HUES64 (cell line): Measurements from ENCODE around the gene KIF2C.

ENCODE experiments used
- H3K27ac ChIP-seq: 2 replicates; pipeline ENCODE4 v1.7.0; 2013; ENCODE audit warnings: low read depth, low read length, inconsistent platforms
- H3K27me3 ChIP-seq: 2 replicates; pipeline ENCODE4 v1.6.1; 2013; ENCODE audit warnings: mild to moderate bottlenecking, low read length; ENCODE audit not compliant: insufficient read depth
- H3K36me3 ChIP-seq: 2 replicates; pipeline ENCODE4 v1.6.1; 2013; ENCODE audit warnings: mild to moderate bottlenecking, low read length; ENCODE audit not compliant: insufficient read depth
- H3K4me1 ChIP-seq: 2 replicates; pipeline ENCODE4 v1.6.1; 2013; ENCODE audit warnings: mild to moderate bottlenecking, low read length, moderate library complexity; ENCODE audit not compliant: insufficient read depth
- H3K4me3 ChIP-seq: 2 replicates; pipeline ENCODE4 v1.5.1; 2013; ENCODE audit warnings: mild to moderate bottlenecking, low read length, moderate library complexity
- H3K9ac ChIP-seq: 2 replicates; pipeline ENCODE4 v1.6.1; 2013; ENCODE audit warnings: mild to moderate bottlenecking, low read depth, low read length
- H3K9me3 ChIP-seq: 2 replicates; pipeline ENCODE4 v1.6.1; 2013; ENCODE audit warnings: low read depth, low read length; ENCODE audit not compliant: insufficient read depth
- WGBS: fragments of 150-250, 120-280 bp; methylation state at CpG from one replicate; pipeline ENCODE4 v1.1.7; 2013; ENCODE audit warnings: missing lambda C conversion rate; 5-methylcytosine and 5-hydroxymethylcytosine counted together

KIF2C gene

GRCh38 chr1:44705470-44705869, 34.2 kb upstream of the KIF2C start:
- H3K9me3 ChIP-seq: no peaks in the 10 kb centered on the region
- 88% methylated on average over 4 of the region's 6 CpGs for WGBS
- H3K4me3 ChIP-seq: no peak overlapping the region
- no peaks in the 10 kb centered on the region for H3K27me3 ChIP-seq
- H3K4me1 ChIP-seq: 0 out of 2 replicates have a peak, but pooled peaks cover 2% of the 10 kb centered on the region
- no peaks in the 10 kb centered on the region for H3K36me3 ChIP-seq
- no peak overlapping the region for H3K27ac ChIP-seq
- H3K9ac ChIP-seq: no peak overlapping the region

- Histone ChIP-seq H3K36me3 (no peaks in the 10 kb centered on the region), H3K27me3 (no peaks in the 10 kb centered on the region), H3K9me3 (no peaks in the 10 kb centered on the region), H3K27ac (no peak overlapping the region), H3K4me1 (0 out of 2 replicates have a peak, but pooled peaks cover 2% of the 10 kb centered on the region), H3K9ac (no peak overlapping the region), H3K4me3 (no peak overlapping the region)
- 79% methylated on average over 2 of the region's 2 CpGs for WGBS
Measured at GRCh38 chr1:44705938-44706337, 33.7 kb upstream of the KIF2C start.

GRCh38 chr1:44707112-44707881, 32.3 kb upstream of the KIF2C start:
- 93% methylated on average over 5 of the region's 6 CpGs for WGBS
- no peak overlapping the region for H3K9ac ChIP-seq
- 0 out of 2 replicates have a peak, but pooled peaks cover 2% of the 10 kb centered on the region for H3K4me1 ChIP-seq
- H3K4me3 ChIP-seq: no peak overlapping the region
- H3K9me3 ChIP-seq: no peaks in the 10 kb centered on the region
- no peak overlapping the region for H3K27ac ChIP-seq
- no peaks in the 10 kb centered on the region for H3K27me3 ChIP-seq
- H3K36me3 ChIP-seq: no peaks in the 10 kb centered on the region

GRCh38 chr1:44707959-44708831, 31.4 kb upstream of the KIF2C start:
- H3K36me3 ChIP-seq: no peaks in the 10 kb centered on the region
- H3K4me3 ChIP-seq: no peak overlapping the region
- H3K9ac ChIP-seq: no peak overlapping the region
- H3K27ac ChIP-seq: no peak overlapping the region
- H3K4me1 ChIP-seq: 0 out of 2 replicates have a peak, but pooled peaks cover 2% of the 10 kb centered on the region
- no peaks in the 10 kb centered on the region for H3K9me3 ChIP-seq
- 66% methylated on average over 13 of the region's 15 CpGs for WGBS
- no peaks in the 10 kb centered on the region for H3K27me3 ChIP-seq

GRCh38 chr1:44713321-44713781, 26.3 kb upstream of the KIF2C start:
- Histone ChIP-seq H3K27ac (no peak overlapping the region), H3K4me3 (no peak overlapping the region), H3K36me3 (no peaks in the 10 kb centered on the region), H3K9me3 (no peaks in the 10 kb centered on the region), H3K9ac (no peak overlapping the region), H3K27me3 (no peaks in the 10 kb centered on the region), H3K4me1 (no peaks in the 10 kb centered on the region)
- 84% methylated on average over 6 of the region's 6 CpGs for WGBS

GRCh38 chr1:44714532-44714931, 25.1 kb upstream of the KIF2C start:
- H3K9ac ChIP-seq: no peak overlapping the region
- H3K4me3 ChIP-seq: no peak overlapping the region
- 92% methylated on average over 7 of the region's 7 CpGs for WGBS
- H3K27ac ChIP-seq: no peak overlapping the region
- H3K4me1 ChIP-seq: no peaks in the 10 kb centered on the region
- no peaks in the 10 kb centered on the region for H3K9me3 ChIP-seq
- H3K36me3 ChIP-seq: no peaks in the 10 kb centered on the region
- H3K27me3 ChIP-seq: no peaks in the 10 kb centered on the region

- no peaks in the 10 kb centered on the region for H3K27me3 ChIP-seq
- H3K36me3 ChIP-seq: no peaks in the 10 kb centered on the region
- no peak overlapping the region for H3K9ac ChIP-seq
- no peak overlapping the region for H3K27ac ChIP-seq
- H3K4me3 ChIP-seq: no peak overlapping the region
- H3K4me1 ChIP-seq: no peaks in the 10 kb centered on the region
- 23% methylated on average over 9 of the region's 9 CpGs for WGBS
- no peaks in the 10 kb centered on the region for H3K9me3 ChIP-seq
Measured at GRCh38 chr1:44714944-44715571, 24.6 kb upstream of the KIF2C start.

- H3K27me3 ChIP-seq: no peaks in the 10 kb centered on the region
- no peaks in the 10 kb centered on the region for H3K9me3 ChIP-seq
- no peaks in the 10 kb centered on the region for H3K4me1 ChIP-seq
- no peak overlapping the region for H3K4me3 ChIP-seq
- 94% methylated on average over 4 of the region's 4 CpGs for WGBS
- no peak overlapping the region for H3K9ac ChIP-seq
- H3K27ac ChIP-seq: no peak overlapping the region
- H3K36me3 ChIP-seq: no peaks in the 10 kb centered on the region
Measured at GRCh38 chr1:44717156-44717555, 22.5 kb upstream of the KIF2C start.

- H3K4me3 ChIP-seq: no peak overlapping the region
- H3K9me3 ChIP-seq: no peaks in the 10 kb centered on the region
- no peaks in the 10 kb centered on the region for H3K4me1 ChIP-seq
- H3K36me3 ChIP-seq: no peaks in the 10 kb centered on the region
- H3K9ac ChIP-seq: no peak overlapping the region
- H3K27me3 ChIP-seq: no peaks in the 10 kb centered on the region
- 86% methylated on average over 1 of the region's 1 CpG for WGBS
- no peak overlapping the region for H3K27ac ChIP-seq
Measured at GRCh38 chr1:44717653-44718052, 22.0 kb upstream of the KIF2C start.

GRCh38 chr1:44718091-44718490, 21.5 kb upstream of the KIF2C start:
- WGBS: 93% methylated on average over 6 of the region's 6 CpGs
- no peak overlapping the region for H3K27ac ChIP-seq

GRCh38 chr1:44719318-44719717, 20.3 kb upstream of the KIF2C start:
- Histone ChIP-seq H3K4me1 (no peaks in the 10 kb centered on the region), H3K27ac (no peak overlapping the region), H3K27me3 (no peaks in the 10 kb centered on the region), H3K36me3 (no peaks in the 10 kb centered on the region), H3K9me3 (no peaks in the 10 kb centered on the region), H3K4me3 (no peak overlapping the region), H3K9ac (no peak overlapping the region)
- WGBS: 84% methylated on average over 5 of the region's 5 CpGs

More at GRCh38 chr1:44718091-44718490, 21.5 kb upstream of the KIF2C start:
- Histone ChIP-seq H3K4me3 (no peak overlapping the region), H3K36me3 (no peaks in the 10 kb centered on the region), H3K9ac (no peak overlapping the region), H3K9me3 (no peaks in the 10 kb centered on the region), H3K4me1 (no peaks in the 10 kb centered on the region), H3K27me3 (no peaks in the 10 kb centered on the region)
